CD4-positive, alpha-beta T cell treated with Interleukin-15 for 4 hours (primary cell): ENCODE measurements around the gene HPS1.

Experiments used
- DNase-seq: peaks from one replicate; pipeline ENCODE4 v3.0.0-alpha.2; 2020; ENCODE audit warnings: low spot score

Gene HPS1

GRCh38 chr10:98432330-98432729 is 14.4 kb downstream of the HPS1 start:
- DNase-seq = no peak

- DNase-seq = no peak
These were observed 15.7 kb downstream of the HPS1 start for GRCh38 chr10:98431016-98431415.

- DNase-seq = no peak
These were observed 16.3 kb downstream of the HPS1 start for GRCh38 chr10:98430427-98430826.

- DNase-seq = no peak
These were observed 17.2 kb downstream of the HPS1 start for GRCh38 chr10:98429320-98430072.

GRCh38 chr10:98427011-98427515 is 19.7 kb downstream of the HPS1 start:
- DNase-seq = no peak

- DNase-seq = peak; percentile 46
These were observed 21.0 kb downstream of the HPS1 start for GRCh38 chr10:98425511-98426352.

- no peak for DNase-seq
These were observed 22.2 kb downstream of the HPS1 start for GRCh38 chr10:98424295-98425254.

- no peak for DNase-seq
These were observed 23.0 kb downstream of the HPS1 start for GRCh38 chr10:98423691-98424120.

GRCh38 chr10:98422182-98422581 is 24.6 kb downstream of the HPS1 start:
- no peak for DNase-seq

GRCh38 chr10:98420786-98421185 is 25.9 kb downstream of the HPS1 start:
- no peak for DNase-seq

- no peak for DNase-seq
These were observed 27.1 kb downstream of the HPS1 start for GRCh38 chr10:98419469-98420261.

- DNase-seq = no peak
These were observed 27.9 kb downstream of the HPS1 start for GRCh38 chr10:98418665-98419468.

- no peak for DNase-seq
These were observed 28.6 kb downstream of the HPS1 start for GRCh38 chr10:98417973-98418664.

- no peak for DNase-seq
These were observed 29.2 kb downstream of the HPS1 start for GRCh38 chr10:98417481-98417959.

GRCh38 chr10:98416606-98417388 is 29.9 kb downstream of the HPS1 start:
- DNase-seq = no peak

GRCh38 chr10:98415731-98416119 is 31.0 kb downstream of the HPS1 start:
- no peak for DNase-seq

- peak; percentile 59 for DNase-seq
These were observed 31.6 kb downstream of the HPS1 start, which contains the start of gene PYROXD2 for GRCh38 chr10:98414932-98415730. TSS of gene PYROXD2 (minus strand) at chr10:98415182. CDS start at chr10:98415135, 47 bp downstream.

GRCh38 chr10:98414578-98414931 is 32.2 kb downstream of the HPS1 start:
- DNase-seq = no peak
